Activated CD4-positive, CD25-positive, alpha-beta regulatory T cell treated with anti-CD3 and anti-CD28 coated beads, Interleukin-2, amount 50 U/mL, for 16 hours (primary cell): ENCODE results near the gene ACTR1A.

Experiments used
- DNase-seq: peaks from one replicate; pipeline ENCODE4 v3.0.0-alpha.2; 2020; ENCODE audit warnings: low read depth, low spot score

Gene ACTR1A

DNA sequence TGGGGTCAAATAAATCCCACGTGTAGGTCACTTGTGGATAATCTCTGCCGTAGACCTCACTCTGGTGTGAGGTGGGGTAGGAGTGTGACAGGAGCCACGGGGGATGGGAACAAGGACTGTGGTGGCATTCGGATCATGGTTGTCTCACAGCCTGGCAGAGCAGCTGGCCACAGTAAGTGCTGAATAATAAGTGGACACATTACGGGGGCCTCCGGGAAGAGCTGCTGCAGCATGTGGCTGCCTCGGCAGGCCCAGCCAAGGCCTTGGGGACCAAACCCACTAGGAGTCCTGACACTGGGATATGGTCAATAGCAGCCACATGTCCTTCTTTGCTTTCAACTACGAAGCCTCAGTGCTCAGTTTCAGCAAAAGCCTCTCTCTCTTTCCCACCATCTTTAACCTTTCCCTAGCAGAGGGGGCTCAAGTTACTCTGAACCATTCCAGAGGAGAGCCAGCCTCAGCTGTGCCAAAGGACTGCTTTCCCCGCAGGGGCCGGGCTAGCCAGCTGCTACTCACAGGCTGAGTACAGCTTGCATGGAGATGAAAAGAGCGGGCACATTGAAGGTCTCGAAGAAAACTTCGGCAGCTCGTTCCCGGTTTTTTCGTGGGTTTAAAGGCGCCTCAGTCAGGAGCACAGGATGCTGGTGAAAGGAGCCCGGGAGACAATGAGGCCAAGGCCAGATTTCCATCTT lies 17.3 kb downstream of the ACTR1A start:
- no peak for DNase-seq

DNA sequence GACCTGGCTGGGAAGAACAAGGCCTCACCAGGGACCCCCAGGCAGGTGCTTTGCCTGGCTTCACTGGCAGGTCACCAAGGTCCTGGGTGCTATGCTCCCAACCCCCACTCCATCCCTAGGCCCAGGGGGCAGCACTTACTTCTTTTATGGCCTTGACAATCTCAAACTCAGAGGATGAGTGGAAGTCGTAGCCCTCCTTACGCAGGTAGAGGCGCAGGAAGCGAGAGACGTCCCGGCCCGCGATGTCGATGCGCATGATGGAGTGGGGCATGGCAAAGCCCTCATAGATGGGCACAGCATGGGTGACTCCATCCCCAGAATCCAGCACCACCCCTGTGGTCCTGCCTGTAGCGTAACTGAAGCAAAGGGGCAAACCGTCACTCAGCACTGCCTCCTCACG lies 18.5 kb downstream of the ACTR1A start:
- DNase-seq = no peak

DNA sequence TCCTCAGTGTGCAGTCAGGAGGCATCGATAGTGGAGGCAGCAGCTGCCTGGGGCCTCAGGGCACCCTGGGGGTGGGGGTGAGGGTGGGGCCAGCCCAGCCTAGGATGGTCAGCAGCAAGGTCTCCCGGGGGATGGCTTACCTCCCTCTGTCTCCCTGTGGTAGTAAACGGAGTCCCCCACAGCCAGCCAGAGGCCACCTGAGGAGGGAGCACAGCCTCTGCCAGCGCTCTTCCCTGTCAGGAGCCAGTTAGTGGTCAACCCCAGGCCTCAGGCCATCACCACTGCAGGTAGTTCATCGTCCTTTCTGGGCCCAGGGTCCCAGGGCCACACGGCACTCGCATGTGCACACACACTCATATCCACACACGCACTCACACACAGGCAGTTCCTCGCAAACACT lies 22.1 kb downstream of the ACTR1A start:
- no peak for DNase-seq

DNA sequence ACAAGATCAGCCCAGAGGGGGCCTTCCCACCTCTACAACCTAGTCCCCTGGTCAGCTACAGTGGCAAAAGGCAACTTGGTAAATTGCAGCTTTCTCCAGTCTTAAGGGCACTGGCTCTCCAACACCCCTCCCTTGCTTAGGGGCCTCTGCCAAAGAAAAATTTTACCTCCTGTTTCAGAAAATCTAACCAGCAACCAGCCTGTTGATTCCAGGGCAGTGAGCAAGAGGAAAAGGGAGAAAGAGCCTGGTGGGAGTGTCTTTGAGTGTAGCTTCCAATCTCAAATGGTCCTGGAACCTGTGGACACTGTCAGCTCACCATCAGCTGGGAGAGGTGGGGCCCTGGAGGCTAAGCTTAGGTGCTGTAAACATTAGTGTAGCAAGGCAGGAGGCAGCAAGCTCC lies 22.9 kb downstream of the ACTR1A start:
- no peak for DNase-seq

DNA sequence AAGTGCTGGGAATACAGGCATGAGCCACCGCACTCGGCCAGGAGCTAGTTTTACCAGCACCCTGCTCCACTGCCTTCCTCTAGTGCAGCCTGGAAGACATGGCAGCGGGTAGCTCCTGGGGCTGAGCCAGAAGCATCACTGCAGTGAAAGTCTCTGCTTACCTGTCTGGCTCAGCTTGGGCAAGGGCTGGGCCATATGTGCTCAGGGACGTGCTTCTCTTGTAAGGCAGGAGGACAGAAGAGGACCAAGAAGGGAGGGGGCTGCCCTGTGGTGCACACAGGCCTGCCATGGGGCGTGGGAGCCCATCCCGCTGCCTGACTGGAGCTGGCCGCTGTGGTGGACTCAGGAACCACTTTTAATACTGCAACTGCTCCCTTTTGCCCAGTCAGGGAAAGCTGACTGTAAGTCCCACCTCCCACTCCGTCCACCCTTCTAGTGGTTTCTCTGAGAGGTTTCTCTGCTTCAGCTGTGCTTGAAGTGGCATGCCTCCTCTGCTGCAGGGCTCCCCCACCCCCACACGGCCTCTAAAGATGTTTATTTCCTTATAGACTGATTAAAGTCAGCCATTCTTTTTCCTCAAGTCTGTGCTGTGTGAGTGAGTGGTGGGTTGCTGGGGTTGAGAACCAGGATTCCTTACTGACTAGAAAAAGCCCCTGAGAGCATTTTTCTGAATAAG lies 25.9 kb downstream of the ACTR1A start:
- no peak for DNase-seq

DNA sequence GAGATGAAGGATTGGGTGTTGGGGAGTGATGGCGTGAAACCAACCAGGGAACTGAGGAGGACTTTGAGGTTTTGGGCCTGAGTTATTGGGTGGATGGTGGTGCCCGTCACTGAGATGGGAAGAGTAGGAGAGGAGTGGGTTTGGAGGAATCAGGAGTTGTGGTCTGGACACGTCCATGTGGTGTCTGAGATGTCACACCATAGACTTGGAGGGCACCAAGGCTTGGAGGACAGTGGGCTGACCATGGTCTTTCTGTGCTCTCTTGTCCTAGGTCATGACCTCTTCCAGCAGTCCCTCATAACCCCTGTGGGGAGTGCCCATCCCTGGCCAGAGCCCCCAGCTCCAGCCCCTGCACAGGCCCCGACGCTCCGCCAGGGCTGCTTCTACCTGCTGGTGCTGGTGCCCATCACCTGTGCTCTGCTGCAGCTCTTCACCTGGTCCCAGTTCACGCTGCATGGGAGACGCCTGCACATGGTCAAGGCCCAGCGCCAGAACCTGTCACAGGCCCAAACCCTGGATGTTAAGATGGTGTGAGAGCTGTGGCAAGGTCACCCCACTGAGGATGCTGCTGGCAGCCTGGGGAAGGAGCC lies 27.0 kb downstream of the ACTR1A start:
- DNase-seq = no peak

DNA sequence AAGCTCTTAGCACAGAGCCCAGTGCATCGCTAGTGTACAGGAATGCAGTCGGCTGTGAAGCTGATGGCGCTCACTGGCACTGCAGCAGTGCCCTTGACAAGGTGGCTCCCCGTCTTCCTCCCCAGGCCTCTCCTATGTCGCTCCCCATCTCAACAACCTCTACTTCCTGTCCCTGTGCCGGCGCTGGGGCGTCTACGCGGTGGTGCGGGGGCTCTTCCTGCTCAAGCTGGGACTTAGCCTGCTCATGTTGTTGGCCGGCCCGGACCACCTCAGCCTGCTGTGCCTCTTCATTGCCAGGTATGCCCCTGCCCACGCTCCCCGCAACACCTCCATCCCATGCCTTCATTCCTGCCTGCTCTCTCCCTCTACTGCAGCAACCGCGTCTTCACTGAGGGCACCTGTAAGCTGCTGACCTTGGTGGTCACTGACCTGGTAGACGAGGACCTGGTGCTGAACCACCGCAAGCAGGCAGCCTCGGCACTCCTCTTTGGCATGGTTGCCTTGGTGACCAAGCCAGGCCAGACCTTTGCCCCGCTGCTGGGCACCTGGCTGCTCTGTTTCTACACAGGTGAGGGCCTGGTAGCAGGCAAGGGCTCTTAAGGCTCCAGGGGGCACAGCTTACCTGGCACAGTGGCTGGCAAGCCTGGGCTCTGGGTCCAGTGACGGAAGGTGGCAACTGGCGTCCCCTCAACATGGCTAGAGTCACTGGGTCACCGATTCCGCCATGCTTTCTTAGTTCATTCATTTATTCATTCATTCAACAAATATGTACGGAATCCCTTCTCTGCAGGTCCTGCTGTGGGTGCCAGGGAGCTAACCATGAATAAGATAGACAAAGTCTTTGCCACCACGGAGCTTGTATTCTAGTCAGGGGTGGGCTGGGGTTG lies 28.8 kb downstream of the ACTR1A start:
- no peak for DNase-seq

DNA sequence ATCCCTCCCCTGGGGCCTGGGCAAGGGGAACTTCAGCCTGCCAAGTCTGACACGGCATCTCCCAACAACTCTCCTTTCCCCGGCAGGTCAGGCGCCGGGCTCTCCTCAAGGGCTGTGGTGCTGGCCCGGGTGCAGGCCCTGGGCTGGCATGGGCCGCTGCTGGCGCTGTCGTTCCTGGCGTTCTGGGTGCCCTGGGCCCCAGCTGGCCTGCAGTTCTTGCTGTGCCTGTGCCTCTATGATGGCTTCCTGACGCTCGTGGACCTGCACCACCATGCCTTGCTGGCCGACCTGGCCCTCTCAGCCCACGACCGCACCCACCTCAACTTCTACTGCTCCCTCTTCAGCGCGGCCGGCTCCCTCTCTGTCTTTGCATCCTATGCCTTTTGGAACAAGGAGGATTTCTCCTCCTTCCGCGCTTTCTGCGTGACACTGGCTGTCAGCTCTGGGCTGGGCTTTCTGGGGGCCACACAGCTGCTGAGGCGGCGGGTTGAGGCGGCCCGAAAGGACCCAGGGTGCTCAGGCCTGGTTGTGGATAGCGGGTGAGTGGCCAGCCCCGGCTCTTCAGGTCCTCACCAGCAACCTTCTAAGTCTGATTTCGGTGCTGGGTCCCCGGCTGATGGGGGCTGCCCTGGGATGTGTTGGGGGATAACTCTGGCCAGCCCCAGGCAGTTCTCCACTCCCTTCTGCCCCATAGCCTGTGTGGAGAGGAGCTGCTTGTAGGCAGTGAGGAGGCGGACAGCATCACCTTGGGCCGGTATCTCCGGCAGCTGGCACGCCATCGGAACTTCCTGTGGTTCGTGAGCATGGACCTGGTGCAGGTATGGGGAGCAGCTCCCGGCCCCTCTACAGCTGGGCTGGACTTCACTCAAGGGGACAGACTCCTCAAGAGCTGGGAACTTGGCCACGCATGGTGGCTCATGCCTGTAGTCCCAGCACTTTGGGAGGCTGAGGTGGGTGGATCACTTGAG lies 31.6 kb downstream of the ACTR1A start:
- no peak for DNase-seq

DNA sequence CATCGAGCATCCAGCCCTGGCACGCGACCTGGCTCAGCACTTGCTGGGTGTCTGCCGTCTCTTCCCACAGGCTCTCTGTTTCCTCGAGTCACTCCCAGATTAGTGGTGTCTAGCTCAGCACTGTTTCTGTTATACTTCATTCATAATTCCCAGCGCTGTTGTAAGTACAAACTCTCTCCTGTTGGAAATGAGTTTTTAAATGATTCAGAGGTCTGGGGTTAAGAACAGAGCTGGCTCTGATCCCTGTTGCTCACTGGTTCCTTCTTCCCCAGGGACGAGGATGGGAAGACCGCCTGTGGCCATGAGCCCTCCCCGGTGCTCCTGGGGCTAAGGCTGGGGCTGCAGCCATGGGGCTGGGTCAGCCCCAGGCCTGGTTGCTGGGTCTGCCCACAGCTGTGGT lies 33.8 kb downstream of the ACTR1A start:
- DNase-seq = no peak

DNA sequence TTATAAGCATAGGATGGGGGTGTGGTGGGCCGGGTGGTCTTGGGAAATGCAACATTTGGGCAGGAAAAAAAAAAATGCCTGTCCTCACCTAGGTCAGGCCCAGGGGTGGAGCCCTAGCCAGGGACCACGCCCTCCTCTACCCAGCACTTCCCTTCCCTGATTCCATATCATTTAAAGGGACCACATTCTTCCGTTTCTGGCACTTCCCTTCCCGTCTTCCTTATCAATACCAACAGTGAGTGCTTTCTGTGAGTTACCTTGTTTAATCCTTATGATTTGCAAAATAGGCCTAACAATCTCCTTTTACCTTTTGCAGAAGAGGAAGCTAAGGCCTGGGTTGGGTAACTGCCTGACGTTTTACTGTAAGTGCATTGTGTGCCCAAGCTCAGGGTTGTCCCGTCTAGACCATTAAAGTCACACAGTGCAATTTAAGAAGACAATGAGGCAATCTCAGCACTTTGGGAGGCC lies 34.5 kb downstream of the ACTR1A start:
- DNase-seq = no peak

DNA sequence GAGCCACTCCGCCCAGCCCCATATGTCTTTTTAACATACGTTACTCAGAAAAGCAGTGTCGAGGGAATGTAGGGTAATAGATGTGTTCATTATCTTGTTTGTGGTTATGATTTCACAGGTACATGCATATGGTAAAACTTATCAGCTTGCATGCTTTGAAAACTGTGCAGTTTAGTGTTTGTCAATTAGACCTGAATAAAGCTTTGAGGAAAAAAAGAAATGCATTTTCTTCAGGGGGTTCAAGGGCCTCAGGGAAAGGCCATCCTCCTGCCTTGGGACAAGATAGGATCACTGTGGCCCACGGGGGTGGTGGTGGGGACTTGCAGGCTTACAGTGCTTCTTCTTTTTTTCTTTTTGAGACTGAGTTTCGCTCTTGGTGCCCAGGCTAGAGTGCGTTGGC lies 35.2 kb downstream of the ACTR1A start:
- no peak for DNase-seq

DNA sequence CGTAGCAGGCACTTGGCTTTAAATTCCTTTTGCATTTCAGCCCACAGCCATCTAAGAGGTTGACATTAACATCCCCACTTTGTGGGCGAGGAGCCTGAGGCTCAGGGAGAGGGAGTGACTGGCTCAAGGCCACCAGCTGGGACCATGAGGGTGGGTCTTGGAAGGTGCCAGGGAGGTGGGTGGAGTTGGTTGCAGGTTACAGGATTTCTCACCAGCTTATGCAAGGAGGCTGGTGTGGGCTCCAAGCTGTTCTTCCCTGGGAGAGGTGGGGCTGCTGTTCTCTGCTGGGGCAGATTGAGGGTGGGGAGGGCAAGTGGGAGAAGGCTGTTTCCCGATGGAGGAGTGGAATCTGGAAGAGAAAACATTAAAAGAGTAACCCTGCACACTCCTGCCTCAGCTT lies 37.0 kb downstream of the ACTR1A start:
- no peak for DNase-seq

DNA sequence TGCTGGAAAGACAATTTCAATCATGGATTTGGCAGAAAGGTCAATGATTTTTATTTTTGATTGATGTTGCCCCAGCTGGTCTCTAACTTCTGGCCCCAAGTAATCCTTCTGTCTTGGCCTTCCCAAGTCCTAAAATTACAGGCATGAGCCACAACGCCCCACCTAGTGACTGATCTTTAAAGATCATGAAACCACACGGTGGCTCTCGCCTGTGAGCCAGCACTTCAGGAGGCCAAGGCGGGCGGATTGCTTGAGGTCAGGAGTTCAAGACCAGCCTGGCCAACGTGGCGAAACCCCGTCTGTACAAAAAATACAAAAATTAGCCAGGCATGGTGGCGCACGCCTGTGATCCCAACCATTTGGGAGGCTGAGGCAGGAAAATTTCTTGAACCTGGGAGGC lies 38.5 kb downstream of the ACTR1A start:
- DNase-seq = no peak

DNA sequence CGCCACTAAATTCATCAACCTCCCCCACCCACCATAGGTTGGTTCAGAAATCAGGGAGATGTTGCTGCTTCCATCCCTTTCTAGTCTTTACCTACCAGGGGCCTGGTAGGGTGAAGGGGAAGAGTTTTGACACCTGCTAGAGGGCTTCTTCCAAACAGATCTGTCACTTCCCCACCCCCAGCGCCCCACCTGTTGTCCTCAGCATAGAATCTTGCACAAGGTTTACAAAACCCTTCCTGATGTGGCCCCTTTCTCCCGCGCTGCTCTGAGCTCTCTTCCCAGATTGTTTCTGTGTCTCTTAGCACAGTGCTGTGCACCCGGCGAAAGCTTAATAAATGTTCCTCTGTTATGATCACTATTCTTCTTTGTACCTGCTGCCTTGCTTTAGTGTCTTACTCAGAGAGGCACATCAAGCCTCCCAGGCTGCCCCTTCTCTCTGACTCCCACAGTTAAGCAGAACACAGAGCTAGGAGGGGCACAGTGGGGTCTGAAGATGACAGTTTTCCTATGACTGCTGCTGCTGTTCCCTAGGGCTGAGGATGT lies 39.9 kb downstream of the ACTR1A start:
- no peak for DNase-seq

DNA sequence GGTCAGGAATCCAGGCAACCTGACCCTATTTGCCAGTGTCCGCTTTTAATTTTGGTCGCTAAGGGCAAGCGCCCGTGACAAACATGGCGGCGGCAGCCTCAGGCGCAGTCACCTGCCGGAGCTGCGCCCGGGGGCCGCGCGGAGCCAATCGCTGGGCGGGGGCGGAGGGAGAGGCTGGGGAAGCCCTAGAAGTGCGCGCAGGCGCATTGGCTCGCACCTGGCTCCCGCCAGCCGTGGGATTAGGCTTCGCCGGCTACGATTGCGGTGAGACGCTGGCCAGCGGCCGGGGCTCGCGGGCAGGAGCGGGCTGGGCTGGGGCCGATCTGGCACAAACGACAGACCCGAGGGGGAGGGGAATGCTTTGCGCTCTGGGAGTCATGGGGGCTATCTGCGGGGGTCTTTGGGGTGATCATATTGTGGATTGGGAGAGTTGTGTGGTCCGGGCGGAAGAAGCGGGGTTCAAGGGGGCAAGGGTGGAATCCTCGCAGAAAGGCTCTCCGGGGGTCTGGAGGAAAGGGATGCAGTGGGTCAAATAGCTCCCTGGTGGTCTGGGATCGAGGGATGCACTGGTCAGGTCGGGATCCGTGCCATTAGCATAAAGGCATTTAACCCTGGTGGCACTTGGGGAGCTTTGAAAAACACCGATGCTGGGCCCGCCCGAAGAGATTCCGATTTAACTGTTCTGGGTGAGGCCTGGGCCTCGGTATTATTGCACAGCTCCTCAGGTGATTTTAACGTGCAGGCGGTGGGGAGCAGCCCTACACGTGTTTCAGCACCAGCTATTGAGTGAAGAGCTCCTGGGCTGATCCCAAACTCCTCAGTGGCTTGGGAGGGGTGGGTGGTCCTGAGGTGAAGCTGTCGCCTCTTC lies 41.1 kb downstream of the ACTR1A start:
- DNase-seq = peak; percentile 78

DNA sequence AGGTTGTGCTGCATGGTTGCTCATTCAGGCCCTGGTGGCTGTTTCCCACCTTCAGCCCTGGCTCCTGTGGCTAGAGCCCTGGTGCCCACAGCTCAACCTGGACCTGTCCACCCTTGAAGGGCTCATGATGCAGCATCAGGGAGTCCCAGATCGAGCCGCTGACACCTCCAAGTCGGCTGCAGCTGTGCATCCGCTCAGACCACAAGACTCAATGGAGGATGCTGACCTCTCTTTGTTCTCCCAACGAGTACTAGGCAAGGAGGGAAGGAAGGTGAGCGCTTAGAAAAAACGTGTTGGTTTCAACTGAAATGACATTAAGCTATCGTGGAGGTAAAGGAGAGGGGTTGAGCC lies 41.7 kb downstream of the ACTR1A start:
- DNase-seq = no peak

DNA sequence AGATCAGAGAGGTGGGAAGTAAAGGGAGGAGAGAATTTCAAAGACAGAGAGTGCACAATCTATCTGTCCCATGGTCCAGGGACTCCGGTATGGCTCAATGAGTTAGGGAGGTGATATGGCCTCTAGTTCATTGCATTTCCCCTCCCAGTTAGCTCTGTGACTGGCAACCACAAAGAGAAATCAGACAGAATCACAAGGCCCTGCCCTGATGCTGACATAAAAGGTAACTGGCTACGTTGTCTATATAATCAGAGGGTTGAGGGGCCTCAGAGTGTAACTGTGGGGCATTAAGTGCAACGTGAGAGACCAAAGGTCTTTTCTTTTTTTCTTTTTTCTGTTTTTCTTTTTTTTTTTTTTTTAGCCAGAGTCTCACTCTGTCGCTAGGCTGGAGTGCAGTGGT lies 43.9 kb downstream of the ACTR1A start:
- no peak for DNase-seq

DNA sequence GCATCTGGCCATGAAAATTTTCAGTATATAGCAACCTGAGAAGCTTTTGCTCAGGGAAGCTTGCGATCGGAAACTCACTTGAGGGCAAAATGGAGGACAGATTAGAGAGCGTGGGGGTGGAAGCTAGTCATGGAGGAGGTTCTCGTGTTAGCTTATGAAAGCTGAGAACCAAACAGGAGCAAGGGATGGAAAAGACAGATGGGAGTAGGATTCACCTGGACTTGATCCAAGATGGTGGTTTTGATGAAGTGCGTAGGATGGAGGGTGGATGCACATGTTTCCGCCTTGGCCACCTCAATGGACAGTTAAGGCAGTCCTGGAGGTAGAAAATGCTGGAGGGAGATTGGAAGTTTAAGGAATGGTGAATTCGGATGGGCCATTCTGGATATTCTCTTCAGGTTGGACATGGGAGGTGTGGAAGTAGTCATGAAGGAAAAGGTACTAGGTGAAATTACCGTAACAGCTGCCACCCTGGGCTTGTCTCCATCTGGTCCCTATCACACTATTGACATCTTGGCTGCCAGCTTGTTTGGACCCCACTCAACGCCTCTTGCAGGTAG lies 44.8 kb downstream of the ACTR1A start:
- no peak for DNase-seq

DNA sequence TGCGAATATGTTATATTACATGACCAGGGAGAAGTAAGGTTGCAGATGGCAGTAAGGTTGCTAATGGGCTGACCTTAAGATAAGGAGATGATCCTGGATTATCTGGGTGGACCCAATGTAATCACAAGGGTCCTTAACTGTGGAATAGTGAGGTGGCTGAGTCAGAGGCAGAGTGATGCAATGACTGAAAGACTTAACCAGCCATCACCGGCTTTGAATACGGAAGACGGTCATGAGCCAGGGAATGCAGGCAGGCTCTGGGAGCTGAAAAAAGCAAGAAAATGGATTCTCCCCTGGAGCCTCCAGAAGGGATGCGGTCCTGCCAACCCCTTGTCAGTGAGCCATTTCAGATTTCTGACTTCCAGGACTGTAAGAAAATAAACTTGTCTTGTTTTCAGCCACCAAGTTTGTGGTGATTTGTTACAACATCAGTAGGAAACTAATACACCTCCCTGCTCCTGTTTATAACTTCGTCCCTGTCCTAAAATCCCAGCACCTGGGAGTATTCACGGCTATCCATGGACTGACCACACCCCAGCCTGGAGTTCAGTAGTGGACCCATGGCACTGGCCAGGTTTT lies 46.5 kb downstream of the ACTR1A start:
- no peak for DNase-seq
